ENCODE results near the gene CEACAM4. TPM values are rescaled to one million over a fixed set of nuclear protein-coding genes. Genes with fewer than 3 reads are reported as not detected.

The CEACAM4 gene
- total RNA-seq, 1 experiment from 2014 or later: not detected

DNA sequence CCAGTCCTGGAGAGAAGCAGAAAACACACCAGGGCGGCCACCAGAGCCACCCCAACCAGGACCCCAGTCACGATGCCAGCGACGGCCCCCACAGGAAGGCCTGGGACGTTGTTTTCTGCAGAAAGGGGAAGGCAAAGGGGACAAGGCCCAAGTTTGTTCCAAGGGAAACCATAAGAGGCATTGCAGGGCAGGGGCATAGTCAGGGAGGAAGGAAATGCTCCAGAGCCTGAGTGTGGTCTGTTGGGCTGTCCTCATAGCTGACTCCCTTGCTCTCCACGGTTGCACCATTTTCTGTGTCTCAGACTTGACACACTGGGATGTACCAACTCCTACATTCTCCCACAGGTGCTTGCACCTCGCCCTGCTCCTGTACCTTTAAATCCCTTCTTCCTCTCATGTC lies 5.2 kb downstream of the CEACAM4 start (continued):
- TF ChIP-seq, protein P1, sequence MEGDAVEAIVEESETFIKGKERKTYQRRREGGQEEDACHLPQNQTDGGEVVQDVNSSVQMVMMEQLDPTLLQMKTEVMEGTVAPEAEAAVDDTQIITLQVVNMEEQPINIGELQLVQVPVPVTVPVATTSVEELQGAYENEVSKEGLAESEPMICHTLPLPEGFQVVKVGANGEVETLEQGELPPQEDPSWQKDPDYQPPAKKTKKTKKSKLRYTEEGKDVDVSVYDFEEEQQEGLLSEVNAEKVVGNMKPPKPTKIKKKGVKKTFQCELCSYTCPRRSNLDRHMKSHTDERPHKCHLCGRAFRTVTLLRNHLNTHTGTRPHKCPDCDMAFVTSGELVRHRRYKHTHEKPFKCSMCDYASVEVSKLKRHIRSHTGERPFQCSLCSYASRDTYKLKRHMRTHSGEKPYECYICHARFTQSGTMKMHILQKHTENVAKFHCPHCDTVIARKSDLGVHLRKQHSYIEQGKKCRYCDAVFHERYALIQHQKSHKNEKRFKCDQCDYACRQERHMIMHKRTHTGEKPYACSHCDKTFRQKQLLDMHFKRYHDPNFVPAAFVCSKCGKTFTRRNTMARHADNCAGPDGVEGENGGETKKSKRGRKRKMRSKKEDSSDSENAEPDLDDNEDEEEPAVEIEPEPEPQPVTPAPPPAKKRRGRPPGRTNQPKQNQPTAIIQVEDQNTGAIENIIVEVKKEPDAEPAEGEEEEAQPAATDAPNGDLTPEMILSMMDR (IDR thresholded peaks at IDR 0.05 in 2 of 3, conservative IDR thresholded peaks at IDR 0.05 in 1 of 3; ENCODE audit: borderline replicate concordance in 1 of 3, insufficient read depth in 1 of 3, low read depth in 2 of 3, low read length in 2 of 3): no peak
- TF ChIP-seq MAX (IDR thresholded peaks at IDR 0.05) (no peak), ZFX (IDR thresholded peaks at IDR 0.05) (no peak), EGR1 (IDR thresholded peaks at IDR 0.05; ENCODE audit: low read depth) (no peak), EZH2phosphoT487 (IDR thresholded peaks at IDR 0.05; ENCODE audit: borderline replicate concordance) (no peak), ELF1 (IDR thresholded peaks at IDR 0.05; ENCODE audit: borderline replicate concordance, low read depth) (no peak), TCF7L2 (IDR thresholded peaks at IDR 0.05; ENCODE audit: borderline replicate concordance, extremely low read depth, insufficient read depth, insufficient read length) (no peak)

DNA sequence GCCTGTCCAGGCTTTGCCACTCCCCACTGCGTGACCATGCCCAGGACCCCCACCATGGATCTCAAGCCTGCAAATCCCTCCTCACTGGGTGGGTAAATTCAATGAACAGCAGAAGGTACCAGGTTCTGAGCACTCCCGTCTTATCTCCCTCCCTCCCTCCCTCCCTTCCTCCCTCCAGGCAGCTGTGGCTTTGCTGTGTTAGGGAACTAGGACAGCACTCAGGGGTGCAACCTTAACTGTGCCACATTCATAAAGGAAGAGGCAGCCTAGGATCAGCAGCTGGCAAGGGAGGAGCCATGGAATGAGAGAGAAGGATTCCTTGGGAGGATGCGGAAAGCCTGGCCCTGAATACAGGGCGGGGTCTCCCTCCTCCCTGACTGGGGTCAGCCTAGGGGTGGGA lies 5.6 kb downstream of the CEACAM4 start:
- TF ChIP-seq, protein P1 (IDR thresholded peaks at IDR 0.05 in 2 of 3, conservative IDR thresholded peaks at IDR 0.05 in 1 of 3; ENCODE audit: borderline replicate concordance in 1 of 3, insufficient read depth in 1 of 3, low read depth in 2 of 3, low read length in 2 of 3): no peak
- TF ChIP-seq POLR2A (IDR thresholded peaks at IDR 0.05; ENCODE audit: borderline replicate concordance, extremely low read depth, insufficient read depth, insufficient read length): no peak
- no peak for TF ChIP-seq ELF1 (IDR thresholded peaks at IDR 0.05; ENCODE audit: borderline replicate concordance, low read depth)
- CTCF ChIA-PET: no interaction called here

More for the DNA sequence above, 5.6 kb downstream of the CEACAM4 start:
- ChIA-PET POLR2A (no interaction called here), RAD21 (ENCODE audit: low non-redundant PET in 1 of 2, low total read pairs in 2 of 2, uncharacterized antibody in 2 of 2, unreplicated experiment in 2 of 2) (no interaction called here)
- Histone ChIP-seq H2AFZ (ENCODE audit: low read depth, low read length, poor library complexity, severe bottlenecking) (no peak overlapping the region), H3K4me3 (replicated peaks in 1 of 2; ENCODE audit: low read depth in 1 of 2, low read length in 2 of 2) (no peak overlapping the region), H3K79me2 (ENCODE audit: insufficient read depth, low read length) (no peaks in the 10 kb centered on the region), H4K20me1 (ENCODE audit: insufficient read depth) (no peaks in the 10 kb centered on the region), H3K36me3 (ENCODE audit: control insufficient read depth in 1 of 2, insufficient read depth in 2 of 2, low read length in 2 of 2) (no peaks in the 10 kb centered on the region), H3K9me2 (ENCODE audit: insufficient read depth) (no peaks in the 10 kb centered on the region), H3K4me1 (ENCODE audit: control insufficient read depth in 1 of 2, insufficient read depth in 2 of 2, low read length in 2 of 2) (no peaks in the 10 kb centered on the region), H3K27ac (ENCODE audit: low read depth, low read length) (no peak overlapping the region), H3K9me3 (ENCODE audit: control insufficient read depth in 1 of 2, insufficient read depth in 1 of 2, low read depth in 1 of 2, low read length in 2 of 2) (no peaks in the 10 kb centered on the region), H3K9ac (ENCODE audit: low read length) (no peak overlapping the region), H3K27me3 (ENCODE audit: insufficient read depth, low read length) (peaks cover 42% of the 10 kb centered on the region), H3K4me2 (ENCODE audit: low read length) (no peak overlapping the region)
- ATAC-seq: no peak
- DNase-seq (ENCODE audit: low read depth, low spot score): no peak
- no TSS peak for BruUV-seq (replicated peaks)
- intact Hi-C loops (cut with micrococcal nuclease): no loop called here

Data from HCT116 (cell line).